NCI-H1105 (cell line): ENCODE data around the gene REM2.
"Not testable (repeated sequence)": the region's sequence is repeated elsewhere in the genome, so short reads cannot be mapped to it uniquely, and the experiment has no call there.

Experiments used
- DNase-seq: peaks from one replicate; lab custom pipeline; 2025; lab: John Stamatoyannopoulos, UW

The REM2 gene

DNA sequence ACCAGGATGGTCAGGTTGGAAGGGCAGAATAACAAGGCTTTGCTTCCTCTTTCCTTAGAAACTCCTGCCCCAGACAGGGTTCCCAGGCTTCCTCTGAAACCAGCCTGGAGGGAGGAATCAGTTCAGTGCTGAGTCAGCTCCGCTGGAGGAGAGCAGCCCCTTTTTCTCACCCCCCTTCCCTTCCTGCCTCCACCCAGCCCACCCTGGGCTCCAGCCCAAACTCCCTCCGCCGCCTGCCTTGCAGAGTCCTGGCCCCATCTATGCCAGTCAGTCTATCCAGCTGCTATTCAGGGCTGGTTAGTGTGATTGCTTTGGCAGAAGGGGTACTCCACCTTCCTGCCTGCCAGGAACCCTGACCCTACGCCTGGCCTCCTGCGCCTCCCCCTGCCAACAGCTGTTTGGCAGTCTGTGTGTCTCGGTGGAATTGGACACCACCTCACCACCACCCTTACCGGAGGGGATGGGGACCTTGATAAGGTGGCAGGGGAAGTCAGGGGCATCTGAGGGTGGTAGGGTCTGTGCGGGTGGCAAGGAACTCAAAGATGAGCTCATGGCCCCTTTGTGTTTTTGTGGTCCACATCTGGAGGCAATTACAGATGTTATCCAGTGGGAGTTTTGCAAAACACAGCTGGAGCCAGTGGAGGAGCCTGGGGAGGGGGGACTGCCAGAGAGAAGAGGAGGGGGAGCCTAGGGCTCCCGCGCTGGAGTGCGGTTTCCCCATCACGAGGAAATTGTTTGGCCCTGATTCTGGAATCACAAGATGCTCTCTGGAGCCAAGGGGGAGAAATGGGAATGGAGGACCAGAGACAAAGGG is 34.5 kb upstream of the REM2 start:
- peak; percentile 13 for DNase-seq

DNA sequence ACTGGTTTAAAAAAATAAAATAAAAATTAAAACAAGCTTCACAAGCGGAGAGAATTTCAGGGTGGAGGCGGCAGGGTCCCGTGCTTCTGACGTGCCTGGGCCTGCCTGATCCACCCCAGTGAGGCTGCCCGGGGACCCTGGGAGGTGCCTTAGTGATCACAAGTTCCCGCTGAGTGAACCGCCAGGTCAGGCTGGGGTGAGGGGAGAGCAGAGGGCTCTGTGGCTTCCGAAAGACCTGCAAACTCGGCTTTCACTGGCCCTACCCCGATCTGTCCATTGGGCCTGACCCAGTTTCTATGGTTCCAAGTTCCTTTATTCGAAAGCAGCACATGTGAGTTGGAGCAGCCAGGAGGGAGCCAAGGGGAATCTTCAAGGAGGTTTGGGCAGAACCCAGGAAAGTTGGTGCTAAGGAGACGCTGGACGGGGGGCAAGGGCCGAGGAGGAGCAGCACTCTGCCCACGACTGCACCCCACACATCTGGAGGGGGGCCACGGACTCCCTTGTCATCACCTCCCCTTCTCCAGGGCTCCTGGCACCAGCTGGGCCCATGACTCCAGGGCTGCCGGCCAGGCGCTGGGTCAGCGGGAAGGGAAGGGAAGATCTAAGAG is 33.7 kb upstream of the REM2 start:
- no peak for DNase-seq

DNA sequence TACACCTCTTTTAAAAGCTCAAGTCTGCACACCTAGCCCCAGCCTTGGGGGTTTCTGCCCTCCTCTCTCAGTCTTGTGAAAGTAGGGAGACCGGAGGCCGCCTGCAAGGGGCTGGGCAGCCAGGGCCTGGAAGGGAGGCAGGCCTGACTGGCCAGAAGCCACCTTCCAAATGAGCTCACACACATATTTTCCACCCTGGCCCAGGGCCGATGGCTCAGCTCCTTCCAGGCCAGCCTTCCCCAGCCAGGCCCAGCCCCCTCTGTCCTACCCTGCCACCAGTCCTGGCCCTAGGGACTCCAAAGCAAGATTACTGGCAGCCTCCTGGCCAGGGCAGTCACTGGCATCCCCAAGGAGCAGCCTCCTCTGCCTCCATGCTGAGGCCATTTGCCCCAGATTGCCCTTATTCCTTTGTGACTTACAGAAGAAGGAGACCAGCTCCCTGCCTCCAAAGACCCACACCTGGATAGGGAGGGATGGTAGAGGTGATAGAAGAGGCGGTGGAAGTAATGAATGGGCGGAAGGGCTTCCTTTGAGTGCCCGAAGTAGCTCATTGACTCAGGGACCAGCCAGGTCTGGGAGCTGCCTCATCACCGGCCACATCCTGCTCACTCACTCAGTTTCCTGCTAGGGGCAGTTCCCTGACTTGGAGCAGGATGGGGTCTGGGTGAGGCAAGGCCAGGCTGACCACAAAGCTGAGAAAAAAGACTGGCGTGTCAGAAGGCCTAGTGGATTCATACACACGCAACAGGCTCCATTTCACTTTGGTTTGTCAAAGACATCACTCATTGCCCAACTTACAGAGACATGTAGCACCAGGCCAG is 31.9 kb upstream of the REM2 start:
- DNase-seq = no peak

DNA sequence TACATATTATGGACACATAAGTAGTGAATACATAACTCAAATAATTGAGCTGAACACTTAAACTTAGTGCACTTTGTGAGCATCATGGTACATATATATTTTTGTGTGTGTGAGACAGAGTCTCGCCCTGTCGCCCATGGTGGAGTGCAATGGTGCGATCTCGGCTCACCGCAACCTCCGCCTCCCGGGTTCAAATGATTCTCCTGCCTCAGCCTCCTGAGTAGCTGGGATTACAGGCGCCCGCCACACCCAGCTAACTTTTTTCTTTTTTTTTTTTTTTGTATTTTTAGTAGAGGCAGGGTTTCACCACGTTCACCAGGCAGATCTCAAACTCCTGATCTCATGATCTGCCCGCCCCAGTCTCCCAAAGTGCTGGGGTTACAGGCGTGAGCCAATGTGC is 30.8 kb upstream of the REM2 start:
- not testable (repeated sequence) for DNase-seq

DNA sequence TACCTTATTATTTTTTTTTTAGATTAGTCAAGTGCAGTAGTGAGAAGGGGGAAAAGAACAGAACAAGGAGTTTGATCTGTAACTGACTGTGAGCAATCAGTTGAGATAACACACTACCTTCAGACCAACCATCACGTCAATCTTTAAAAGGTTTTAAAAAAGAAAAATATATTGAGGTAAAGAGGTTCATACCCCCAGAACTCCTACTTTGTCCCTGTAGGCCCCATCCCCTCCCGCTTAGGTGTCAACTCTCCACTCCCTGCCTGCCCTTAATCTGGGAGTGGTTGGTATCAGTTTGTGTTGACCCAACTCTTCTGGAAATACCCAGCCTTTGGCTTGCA is 30.5 kb upstream of the REM2 start:
- no peak for DNase-seq

DNA sequence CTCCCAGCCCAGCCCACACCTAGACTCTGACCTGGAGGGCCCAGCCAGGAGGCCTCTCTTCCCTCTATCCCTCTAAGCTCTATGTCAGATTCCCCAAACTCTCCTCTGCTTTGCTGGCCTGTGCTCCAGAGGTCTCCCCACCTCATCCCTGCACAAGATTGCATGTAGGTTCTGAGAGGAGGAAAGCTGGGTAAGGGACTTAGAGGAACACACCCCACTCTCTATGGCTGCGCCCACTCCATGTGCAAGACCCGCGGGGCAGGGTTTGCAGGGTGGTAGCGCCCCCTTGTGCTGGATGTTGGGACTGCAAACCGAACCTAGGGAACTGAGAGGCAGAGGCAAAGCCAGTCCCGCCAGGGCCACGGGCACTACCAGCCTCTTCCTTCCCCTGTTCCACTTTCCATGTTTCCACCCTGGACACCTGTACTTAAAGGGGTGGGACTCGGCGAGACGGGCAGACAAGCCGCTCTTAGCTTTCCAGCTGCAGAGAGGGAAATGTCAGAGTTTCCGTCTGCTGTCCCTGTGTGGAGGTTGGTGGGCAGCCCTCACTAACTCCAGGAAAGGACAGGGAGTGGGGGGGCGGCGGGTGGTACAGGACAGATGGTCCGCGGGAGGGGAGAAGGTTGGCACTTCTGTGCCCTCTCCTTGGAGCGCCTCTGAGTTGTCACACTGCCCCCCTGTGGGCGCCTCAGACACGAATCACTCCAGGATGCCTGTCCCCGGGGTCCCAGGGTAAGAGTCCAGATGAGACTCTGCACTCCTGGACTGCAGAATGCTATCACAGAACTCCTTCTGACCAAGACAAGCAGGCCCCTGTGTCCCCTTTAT is 29.9 kb upstream of the REM2 start:
- DNase-seq = peak; percentile 76

DNA sequence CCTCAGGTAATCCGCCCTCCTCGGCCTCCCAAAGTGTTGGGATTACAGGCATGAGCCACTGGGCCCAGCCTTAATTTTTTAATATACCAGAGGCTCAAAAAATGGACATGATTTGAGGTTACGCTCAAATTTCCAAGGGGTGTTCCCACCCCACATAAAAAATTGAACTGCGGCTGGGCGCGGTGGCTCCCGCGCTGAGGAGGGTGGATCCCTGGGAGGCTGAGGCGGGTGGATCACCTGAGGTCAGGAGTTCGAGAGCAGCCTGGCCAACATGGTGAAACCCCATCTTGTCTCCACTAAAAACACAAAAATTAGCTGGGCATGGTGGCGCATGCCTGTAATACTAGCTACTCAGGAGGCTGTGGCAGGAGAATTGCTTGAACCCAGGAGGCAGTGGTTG is 28.7 kb upstream of the REM2 start:
- DNase-seq = not testable (repeated sequence)

DNA sequence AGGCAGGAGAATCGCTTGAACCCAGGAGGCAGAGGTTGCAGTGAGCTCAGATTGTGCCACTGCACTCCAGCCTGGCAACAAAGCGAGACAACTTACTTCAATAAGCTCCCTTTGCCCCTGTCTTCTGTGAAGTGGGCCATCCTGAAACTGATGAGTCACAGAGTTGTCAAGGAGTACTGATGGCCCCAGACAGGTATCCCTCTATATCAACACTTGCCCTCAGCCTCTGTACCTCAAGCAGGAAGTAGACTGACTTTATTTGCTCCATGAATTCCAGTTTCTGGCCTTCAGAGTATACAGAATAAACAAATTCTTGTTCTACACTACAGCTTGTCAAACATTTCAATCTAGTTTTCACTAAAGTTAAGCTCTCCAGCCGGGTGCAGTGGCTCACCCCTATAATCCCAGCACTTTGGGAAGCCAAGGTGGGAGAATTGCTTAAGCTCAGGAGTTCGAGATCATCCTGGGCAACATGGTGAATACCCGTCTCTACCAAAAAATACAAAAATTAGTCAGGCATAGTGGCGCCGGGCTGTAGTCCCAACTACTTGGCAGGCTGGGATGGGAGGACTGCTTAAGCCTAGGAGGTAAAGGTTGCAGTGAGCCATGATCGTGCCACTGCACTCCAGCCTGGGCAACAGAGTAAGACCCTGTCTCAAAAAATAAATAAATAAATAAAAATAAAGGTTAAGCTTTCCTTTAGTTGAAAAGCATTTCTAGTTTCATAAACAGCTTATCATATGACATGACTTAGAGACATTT is 27.9 kb upstream of the REM2 start:
- no peak for DNase-seq

DNA sequence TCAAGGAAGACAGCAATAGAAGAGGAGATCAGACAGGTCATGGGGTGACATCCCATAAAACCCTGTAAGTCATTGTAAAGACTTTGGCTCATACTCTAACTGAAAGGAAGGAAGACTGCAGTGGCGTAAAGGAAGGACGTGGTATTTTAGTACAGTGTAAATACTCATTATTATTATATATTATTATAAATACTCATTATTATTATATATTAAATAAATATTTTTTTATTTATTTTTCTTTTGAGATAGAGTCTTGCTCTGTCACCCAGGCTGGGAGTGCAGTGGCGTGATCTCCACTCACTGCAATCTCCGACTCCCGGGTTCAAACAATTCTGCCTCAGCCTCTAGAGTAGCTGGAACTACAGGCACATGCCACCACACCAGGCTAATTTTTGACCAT is 26.6 kb upstream of the REM2 start:
- DNase-seq = no peak

DNA sequence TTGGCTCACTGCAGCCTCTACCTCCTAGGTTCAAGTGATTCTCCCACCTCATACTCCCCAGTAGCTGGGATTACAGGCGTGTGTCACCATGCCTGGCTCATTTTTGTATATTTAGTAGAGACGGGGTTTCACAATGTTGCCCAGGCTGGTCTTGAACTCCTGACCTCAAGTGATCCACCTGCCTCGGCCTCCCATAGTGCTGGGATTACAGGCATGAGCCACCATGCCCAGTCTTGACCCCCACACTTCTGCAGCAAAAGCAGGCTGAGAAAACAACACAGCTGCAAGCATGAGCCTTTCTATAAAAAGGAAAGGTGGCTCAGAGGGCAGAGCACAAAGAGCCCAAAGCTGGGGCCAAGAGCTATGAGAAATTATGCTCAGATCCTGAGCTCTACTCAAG is 22.6 kb upstream of the REM2 start:
- DNase-seq = not testable (repeated sequence)

DNA sequence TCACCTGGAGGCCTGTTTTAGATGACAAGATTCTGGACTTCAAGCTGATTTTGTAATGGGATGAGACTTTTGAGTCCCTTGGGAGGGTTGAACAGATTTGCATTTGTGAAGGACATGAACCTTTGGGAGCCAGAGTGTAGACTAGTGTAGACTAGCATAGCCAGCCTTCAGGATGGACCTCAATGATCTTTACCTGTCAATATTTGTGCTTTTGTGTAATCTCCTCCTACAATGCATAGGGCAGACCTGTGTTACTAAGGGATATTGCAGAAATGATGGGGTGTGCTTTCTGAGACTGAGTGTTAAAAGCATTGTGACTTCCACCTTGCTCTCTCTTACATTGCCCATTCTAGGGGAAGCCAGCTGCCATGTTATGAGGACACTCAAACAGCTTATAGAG is 21.4 kb upstream of the REM2 start:
- no peak for DNase-seq

DNA sequence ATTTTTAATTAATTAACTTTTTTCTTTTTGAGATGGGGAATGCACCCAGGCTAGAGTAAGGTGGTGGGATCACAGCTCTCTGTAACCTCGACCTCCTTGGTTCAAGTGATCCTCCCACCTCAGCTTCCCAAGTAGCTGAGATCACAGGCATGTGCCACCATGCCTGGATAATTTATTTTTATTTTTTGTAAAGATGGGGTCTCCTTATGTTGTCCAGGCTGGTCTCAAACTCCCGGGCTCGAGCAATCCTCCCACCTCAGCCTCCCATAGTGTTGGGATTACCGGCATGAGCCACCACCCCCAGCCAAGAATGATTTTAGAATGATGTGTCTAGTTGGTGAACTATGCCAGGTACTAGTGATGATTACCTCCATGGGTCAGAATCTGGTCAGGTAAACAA is 18.0 kb upstream of the REM2 start:
- DNase-seq = no peak

DNA sequence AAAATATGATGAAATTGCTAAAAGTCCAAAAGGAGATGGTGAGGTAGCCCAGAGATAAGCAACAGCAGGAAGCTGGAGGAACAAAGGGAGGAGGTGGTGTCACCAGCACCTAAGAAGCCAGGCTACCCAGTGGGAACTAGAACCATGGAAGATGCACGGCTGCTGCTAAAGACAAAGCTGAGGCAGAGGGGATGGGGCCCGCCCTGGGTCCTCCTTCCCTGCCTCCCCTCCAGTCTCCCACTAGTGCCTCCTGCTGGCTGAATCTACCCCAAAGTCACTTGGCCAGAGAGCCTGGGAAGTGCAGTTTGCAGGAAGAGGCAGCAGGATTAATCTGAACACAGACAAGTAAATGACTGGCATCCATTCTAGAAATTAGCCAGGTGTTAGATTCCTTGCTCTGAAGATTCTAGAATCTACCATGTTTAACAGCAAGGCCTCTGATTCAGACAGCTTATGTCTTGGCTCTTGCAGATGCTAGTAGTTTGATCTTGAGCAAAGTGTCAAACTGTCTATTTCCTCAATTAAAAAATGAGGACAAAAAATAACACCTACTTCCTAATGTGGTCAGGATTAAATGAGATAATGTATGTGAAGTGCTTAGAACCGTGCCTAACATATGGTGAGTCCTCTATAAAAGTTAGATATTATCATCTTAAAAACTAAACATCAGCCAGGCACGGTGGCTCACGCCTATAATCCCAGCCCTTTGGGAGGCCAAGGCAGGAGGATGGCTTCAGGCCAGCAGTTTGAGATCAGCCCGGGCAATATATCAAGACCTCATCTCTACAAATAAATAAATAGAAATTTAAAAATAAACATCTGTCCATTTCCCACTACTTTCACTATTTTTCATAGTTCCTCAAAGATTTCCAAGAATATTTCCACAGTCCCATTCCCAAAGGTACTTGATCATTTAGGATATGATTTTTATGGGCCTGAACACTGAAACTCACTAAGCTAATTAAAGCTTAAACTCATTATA is 17.3 kb upstream of the REM2 start:
- no peak for DNase-seq

DNA sequence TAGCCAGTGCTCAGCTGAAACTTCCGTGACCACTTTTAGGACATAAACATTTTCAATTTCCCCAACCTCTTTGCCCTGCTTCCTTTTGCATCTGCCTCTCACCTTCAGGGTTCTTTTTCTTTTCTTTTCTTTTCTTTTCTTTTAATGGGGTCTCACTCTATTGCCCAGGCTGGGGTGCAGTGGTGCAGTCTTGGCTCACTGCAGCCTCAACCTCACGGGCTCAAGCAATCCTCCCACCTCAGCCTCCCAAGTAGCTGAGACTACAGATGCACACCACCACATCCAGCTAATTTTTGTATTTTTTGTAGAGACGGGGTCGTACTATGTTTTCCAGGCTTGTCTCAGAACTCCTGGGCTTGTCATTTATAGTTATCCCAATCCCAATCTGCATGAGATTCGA is 16.1 kb upstream of the REM2 start:
- no peak for DNase-seq

DNA sequence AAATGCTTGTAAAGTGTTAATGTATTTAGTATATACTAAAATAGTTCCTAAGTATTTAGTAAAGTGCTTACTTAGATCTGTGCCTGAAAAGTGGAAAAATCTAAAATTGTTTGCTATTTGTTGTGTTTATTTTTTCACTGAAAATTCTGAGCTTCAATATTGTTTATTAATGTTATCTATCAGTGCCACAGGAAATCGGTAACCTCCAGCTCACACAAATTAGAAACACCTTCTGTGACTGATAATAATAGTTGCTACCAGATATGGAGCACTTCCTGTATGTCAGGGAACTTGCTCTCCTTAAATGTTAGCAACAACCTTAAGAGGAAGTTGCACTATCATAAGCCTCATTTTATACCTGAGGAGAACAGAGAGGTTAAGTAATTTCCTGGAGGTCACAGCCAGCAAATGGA is 12.2 kb upstream of the REM2 start:
- DNase-seq = no peak

DNA sequence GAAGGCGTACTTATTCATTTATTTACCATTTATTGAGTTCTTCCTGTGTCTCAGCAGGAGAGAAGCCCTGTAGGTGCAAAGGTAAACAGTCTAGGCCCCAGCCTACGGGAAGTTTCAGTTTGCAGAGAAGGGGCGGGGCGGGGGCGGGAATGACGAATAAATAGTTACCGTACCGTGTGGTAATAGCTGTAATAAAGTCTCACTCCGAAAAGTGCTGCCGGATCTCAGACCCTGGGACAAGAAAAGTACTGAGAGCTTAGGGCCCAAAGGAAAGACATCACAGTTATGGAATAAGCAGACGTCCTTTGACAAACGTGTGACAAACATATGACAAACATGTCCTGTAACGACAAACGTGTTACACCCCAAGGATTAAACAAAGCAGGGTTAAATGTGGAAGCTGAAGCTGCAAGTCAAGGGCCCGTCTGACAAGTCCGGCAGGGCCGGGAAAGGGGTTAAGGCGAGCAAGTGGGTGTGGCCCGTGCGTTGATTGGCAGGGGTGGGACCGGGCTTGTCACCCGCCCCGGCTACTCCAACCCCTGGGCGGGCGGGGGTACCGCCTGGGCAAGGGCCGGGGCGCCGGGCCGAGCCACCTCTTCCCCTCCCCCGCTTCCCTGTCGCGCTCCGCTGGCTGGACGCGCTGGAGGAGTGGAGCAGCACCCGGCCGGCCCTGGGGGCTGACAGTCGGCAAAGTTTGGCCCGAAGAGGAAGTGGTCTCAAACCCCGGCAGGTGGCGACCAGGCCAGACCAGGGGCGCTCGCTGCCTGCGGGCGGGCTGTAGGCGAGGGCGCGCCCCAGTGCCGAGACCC is 11.6 kb upstream of the REM2 start, which contains the start of gene LRP10:
LRP10 (plus strand) TSS at position 517 of the 809 bp plus-strand sequence. CDS start 564 bp downstream, outside the sequence.
- peak; percentile 84 for DNase-seq

DNA sequence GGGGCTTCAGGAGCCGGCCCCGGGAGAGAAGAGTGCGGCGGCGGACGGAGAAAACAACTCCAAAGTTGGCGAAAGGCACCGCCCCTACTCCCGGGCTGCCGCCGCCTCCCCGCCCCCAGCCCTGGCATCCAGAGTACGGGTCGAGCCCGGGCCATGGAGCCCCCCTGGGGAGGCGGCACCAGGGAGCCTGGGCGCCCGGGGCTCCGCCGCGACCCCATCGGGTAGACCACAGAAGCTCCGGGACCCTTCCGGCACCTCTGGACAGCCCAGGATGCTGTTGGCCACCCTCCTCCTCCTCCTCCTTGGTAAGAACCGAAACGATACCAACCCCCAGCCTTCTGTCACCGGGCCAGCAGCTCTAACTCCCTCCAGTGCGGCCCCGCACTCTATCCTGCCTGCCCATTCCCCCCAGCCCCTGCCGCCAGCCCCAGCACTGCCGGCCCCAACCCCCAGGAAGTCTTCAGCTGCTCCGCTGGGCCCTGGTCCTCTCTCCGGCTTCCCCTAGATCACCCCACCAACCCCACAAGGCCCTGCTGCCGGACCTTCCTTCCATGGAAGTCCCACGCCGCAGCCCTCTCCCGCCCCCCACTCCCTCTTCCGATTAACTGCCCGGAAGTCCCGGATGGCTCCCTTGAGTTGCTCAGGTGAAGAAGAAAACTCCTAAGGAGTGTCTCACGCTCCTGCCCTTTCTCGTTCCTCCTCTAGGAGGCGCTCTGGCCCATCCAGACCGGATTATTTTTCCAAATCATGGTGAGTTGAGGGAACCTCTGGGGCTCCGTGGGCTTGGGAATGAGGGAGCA is 10.8 kb upstream of the REM2 start:
- DNase-seq = peak; percentile 69

DNA sequence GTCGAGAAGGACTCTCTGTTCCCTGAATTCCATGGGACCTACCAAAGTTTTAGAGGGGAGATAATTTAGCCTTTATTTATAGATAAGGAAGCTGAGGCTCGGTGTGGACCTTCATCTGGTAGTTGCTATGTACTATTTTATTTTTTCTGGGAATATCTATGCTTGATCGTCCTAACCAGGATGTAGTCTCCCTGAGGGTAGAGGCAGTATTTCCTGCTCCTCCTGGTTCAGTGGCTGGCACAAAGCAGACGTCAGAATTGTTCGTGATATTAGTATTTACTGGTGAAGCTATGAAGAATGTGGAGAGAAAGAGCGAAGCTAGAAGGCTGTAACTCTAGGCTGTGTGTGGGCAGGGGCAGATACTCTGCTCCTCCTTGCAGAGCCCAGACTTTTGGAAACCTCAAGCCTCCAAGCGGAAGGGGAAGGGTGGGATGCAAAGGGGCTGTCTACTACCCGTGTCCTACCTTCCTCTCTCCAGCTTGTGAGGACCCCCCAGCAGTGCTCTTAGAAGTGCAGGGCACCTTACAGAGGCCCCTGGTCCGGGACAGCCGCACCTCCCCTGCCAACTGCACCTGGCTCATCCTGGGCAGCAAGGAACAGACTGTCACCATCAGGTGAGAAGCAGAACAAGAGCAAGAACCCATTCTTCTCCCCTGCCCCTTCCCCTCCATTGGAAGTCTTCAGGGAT is 10.0 kb upstream of the REM2 start:
- no peak for DNase-seq
